Ovary (tissue), 3 donors: Measurements from ENCODE around the gene MRPS2.

Experiments used
- EP300 ChIP-seq: sonication (generic); formaldehyde crosslinking; IDR thresholded peaks from one replicate; pipeline ENCODE4 v1.6.1; 2017; ENCODE audit warnings: antibody characterized with exemption
- POLR2A ChIP-seq: fragments of 450-650 bp; IDR thresholded peaks from one replicate; pipeline ENCODE4 v1.6.1; 2017; ENCODE audit warnings: antibody characterized with exemption, mild to moderate bottlenecking, moderate library complexity
- TF ChIP-seq, protein P1 (sequence below), 3 donors: fragments of 450-650 bp in 2 of 3; fragments of 200-600 bp in 1 of 3; IDR thresholded peaks; one replicate each; pipeline versions ENCODE4 v1.5.1 to v1.8.0; 2016 to 2022; ENCODE audit warnings: antibody characterized with exemption in 3 of 3, mild to moderate bottlenecking in 1 of 3
- donor health status: DM: no; HTN: no; CAD: no.

DNA sequence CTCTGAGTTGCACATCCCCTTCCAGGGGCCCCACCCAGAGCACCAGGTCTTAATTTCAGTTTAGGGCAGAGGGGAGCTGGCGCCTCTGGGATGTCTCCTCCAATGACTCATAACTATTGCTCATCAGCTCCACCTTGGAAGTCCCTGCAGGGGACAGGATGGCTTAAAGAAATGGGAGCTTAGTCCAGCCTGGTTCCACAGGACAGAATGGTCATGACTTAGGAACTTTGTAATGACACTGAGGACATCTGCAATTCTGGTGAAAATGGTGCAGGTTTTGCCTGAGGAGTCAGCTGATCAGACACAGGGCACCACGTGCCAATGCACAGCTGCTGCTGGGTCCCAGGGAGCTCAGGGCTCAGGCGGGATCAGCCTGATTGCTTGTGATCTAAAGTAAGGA, 37.3 kb upstream of the MRPS2 start:
- TF ChIP-seq, protein P1, sequence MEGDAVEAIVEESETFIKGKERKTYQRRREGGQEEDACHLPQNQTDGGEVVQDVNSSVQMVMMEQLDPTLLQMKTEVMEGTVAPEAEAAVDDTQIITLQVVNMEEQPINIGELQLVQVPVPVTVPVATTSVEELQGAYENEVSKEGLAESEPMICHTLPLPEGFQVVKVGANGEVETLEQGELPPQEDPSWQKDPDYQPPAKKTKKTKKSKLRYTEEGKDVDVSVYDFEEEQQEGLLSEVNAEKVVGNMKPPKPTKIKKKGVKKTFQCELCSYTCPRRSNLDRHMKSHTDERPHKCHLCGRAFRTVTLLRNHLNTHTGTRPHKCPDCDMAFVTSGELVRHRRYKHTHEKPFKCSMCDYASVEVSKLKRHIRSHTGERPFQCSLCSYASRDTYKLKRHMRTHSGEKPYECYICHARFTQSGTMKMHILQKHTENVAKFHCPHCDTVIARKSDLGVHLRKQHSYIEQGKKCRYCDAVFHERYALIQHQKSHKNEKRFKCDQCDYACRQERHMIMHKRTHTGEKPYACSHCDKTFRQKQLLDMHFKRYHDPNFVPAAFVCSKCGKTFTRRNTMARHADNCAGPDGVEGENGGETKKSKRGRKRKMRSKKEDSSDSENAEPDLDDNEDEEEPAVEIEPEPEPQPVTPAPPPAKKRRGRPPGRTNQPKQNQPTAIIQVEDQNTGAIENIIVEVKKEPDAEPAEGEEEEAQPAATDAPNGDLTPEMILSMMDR (IDR thresholded peaks at IDR 0.05), result no peak
- TF ChIP-seq POLR2A (no peak), EP300 (no peak)
